Mesendoderm (in vitro differentiated cells): ENCODE measurements around the gene SH3BGR.

Experiments
- DNase-seq: peaks from one replicate; pipeline ENCODE4 v3.0.0; 2013
- H2AK5ac ChIP-seq: 2 replicates; pipeline ENCODE4 v1.6.1; 2013; ENCODE audit warnings: low read length, inconsistent platforms
- H2BK120ac ChIP-seq: 2 replicates; pipeline ENCODE4 v1.6.1; 2013; ENCODE audit warnings: low read depth, mild to moderate bottlenecking, low read length, moderate library complexity, mixed read lengths
- H2BK15ac ChIP-seq: replicated peaks from 2 replicates; pipeline ENCODE4 v1.6.1; 2013; ENCODE audit warnings: low read depth, mild to moderate bottlenecking, moderate library complexity
- H2BK5ac ChIP-seq: 2 replicates; pipeline ENCODE4 v1.6.1; 2013; ENCODE audit warnings: low read length, inconsistent platforms
- H3K18ac ChIP-seq: 2 replicates; pipeline ENCODE4 v1.6.1; 2013; ENCODE audit warnings: mild to moderate bottlenecking, low read length, mixed read lengths
- H3K23ac ChIP-seq: one replicate; pipeline ENCODE4 v1.6.1; 2013; ENCODE audit warnings: low read length
- H3K27ac ChIP-seq: 2 replicates; pipeline ENCODE4 v1.5.1; 2013; ENCODE audit warnings: low read depth, mild to moderate bottlenecking, inconsistent platforms, low read length, moderate library complexity
- H3K27me3 ChIP-seq: 2 replicates; pipeline ENCODE4 v1.6.1; 2013; ENCODE audit warnings: low read length, control low read depth, mild to moderate bottlenecking, inconsistent platforms; ENCODE audit not compliant: insufficient read depth, poor library complexity
- H3K36me3 ChIP-seq: 2 replicates; pipeline ENCODE4 v1.6.1; 2013; ENCODE audit warnings: low read length, inconsistent platforms; ENCODE audit not compliant: control insufficient read depth, insufficient read depth
- H3K4ac ChIP-seq: one replicate; pipeline ENCODE4 v1.6.1; 2013; ENCODE audit warnings: low read depth, mild to moderate bottlenecking, low read length, moderate library complexity
- H3K4me1 ChIP-seq: 2 replicates; pipeline ENCODE4 v1.6.1; 2013; ENCODE audit warnings: low read depth, low read length, inconsistent platforms; ENCODE audit not compliant: control insufficient read depth
- H3K4me2 ChIP-seq: 2 replicates; pipeline ENCODE4 v1.6.1; 2013; ENCODE audit warnings: low read length
- H3K4me3 ChIP-seq: 2 replicates; pipeline ENCODE4 v1.5.1; 2013; ENCODE audit warnings: mild to moderate bottlenecking, low read length
- H3K56ac ChIP-seq: one replicate; pipeline ENCODE4 v1.6.1; 2013; ENCODE audit warnings: low read length
- H3K79me1 ChIP-seq: 2 replicates; pipeline ENCODE4 v1.6.1; 2013; ENCODE audit warnings: low read length, inconsistent platforms
- H3K79me2 ChIP-seq: 2 replicates; pipeline ENCODE4 v1.6.1; 2013; ENCODE audit warnings: mild to moderate bottlenecking, low read length; ENCODE audit not compliant: control insufficient read depth, insufficient read depth
- H3K9ac ChIP-seq: 2 replicates; pipeline ENCODE4 v1.6.1; 2013; ENCODE audit warnings: low read length, inconsistent platforms
- H4K5ac ChIP-seq: one replicate; pipeline ENCODE4 v1.6.1; 2013; ENCODE audit warnings: low read length
- H4K8ac ChIP-seq: one replicate; pipeline ENCODE4 v1.6.1; 2013; ENCODE audit warnings: low read depth, mild to moderate bottlenecking, control low read depth, low read length, moderate library complexity
- WGBS: extraction: QIAGEN DNeasy Blood & Tissue Kit; methylation state at CpG from one replicate; pipeline ENCODE4 v1.1.7; 2013; ENCODE audit warnings: low lambda C conversion rate, missing lambda C conversion rate; ENCODE audit not compliant: insufficient coverage; ENCODE audit errors: extremely low coverage; 5-methylcytosine and 5-hydroxymethylcytosine counted together

Gene SH3BGR

DNA sequence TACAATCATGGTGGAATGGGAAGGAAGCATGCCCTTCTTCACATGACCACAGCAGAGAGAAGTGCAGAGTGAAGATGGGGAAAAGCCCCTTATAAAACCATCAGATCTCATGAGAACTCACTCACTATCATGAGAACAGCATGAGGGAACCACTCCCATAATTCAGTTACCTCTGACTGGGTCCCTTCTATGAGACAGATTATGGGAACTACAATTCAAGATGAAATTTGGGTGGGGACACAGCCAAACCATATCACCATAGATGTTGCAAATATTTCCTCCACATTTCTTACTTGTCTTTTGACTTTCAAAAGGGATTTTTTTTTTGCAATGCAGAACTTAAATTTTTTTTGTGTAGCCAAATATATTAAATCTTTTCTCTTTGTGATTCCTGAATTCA, 14.8 kb downstream of the SH3BGR start:
- Histone ChIP-seq H3K4me1 (no peaks in the 10 kb centered on the region), H2BK15ac (no peak overlapping the region), H3K4ac (no peak overlapping the region), H4K5ac (no peak overlapping the region), H3K56ac (no peak overlapping the region), H3K18ac (no peak overlapping the region), H3K4me3 (no peak overlapping the region), H3K9ac (no peak overlapping the region), H3K23ac (no peak overlapping the region), H2BK5ac (no peak overlapping the region), H3K36me3 (no peaks in the 10 kb centered on the region), H2AK5ac (no peak overlapping the region), H3K79me1 (no peaks in the 10 kb centered on the region), H3K79me2 (no peaks in the 10 kb centered on the region), H4K8ac (no peak overlapping the region), H2BK120ac (no peak overlapping the region), H3K4me2 (no peak overlapping the region), H3K27ac (no peak overlapping the region), H3K27me3 (no peaks in the 10 kb centered on the region)
- no peak for DNase-seq

DNA sequence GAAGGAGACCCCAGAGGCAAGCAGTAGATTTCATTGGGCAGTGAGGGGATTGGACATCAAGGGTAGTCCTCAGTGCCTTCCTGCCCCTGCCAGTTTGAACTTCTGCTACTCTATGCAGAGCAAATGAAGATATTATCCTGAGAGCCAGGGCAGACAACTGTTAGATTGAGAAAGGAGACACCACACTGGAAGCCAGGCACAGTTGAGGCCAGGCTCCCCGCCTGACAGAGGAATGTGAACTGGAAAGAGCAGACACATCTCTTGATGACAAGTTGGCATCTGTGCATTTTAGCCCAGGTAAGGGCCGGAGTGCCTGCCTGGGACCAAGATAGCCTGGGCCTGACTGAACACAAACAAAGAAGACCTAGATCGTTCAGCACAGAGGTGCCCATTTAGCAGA, 16.0 kb downstream of the SH3BGR start:
- H2BK5ac ChIP-seq, result no peak overlapping the region

DNA sequence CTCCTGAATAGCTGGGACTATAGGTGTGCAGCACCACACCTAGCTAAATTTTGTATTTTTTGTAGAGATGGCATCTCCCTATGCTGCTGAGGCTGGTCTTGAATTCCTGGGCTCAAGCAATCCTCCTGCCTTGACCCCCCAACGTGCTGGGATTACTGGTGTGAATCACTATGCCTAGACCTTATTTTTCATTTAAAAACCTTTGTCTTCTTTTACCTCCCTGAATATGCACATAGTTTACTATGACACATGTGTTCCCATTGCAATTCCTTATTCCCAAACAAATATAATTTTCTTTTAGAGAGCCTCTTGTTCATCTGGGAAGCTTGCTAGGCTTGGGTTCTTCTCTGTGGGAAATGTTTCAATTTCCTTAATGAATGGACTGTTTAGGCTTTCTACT, 16.8 kb downstream of the SH3BGR start:
- Histone ChIP-seq H3K9ac (no peak overlapping the region), H3K79me1 (no peaks in the 10 kb centered on the region), H3K4me1 (no peaks in the 10 kb centered on the region), H4K5ac (no peak overlapping the region), H3K18ac (no peak overlapping the region), H3K4me3 (no peak overlapping the region), H2AK5ac (no peak overlapping the region), H3K79me2 (no peaks in the 10 kb centered on the region), H3K27me3 (no peaks in the 10 kb centered on the region), H2BK120ac (no peak overlapping the region), H3K23ac (no peak overlapping the region), H3K4me2 (no peak overlapping the region), H2BK15ac (no peak overlapping the region), H3K56ac (no peak overlapping the region), H2BK5ac (no peak overlapping the region), H3K4ac (no peak overlapping the region), H4K8ac (no peak overlapping the region), H3K36me3 (no peaks in the 10 kb centered on the region), H3K27ac (no peak overlapping the region)
- no CpG with 5 or more reads among the region's 1 CpG for WGBS
- DNase-seq, result no peak

More for the DNA sequence above, 16.0 kb downstream of the SH3BGR start:
- no peak overlapping the region for H4K8ac ChIP-seq
- H3K79me2 ChIP-seq, result no peaks in the 10 kb centered on the region
- H3K4me3 ChIP-seq, result no peak overlapping the region
- no peak overlapping the region for H4K5ac ChIP-seq
- H2AK5ac ChIP-seq, result no peak overlapping the region
- H3K56ac ChIP-seq, result no peak overlapping the region
- no peaks in the 10 kb centered on the region for H3K27me3 ChIP-seq
- H3K36me3 ChIP-seq, result no peaks in the 10 kb centered on the region
- WGBS, result no CpG with 5 or more reads among the region's 3 CpGs
- H3K4me2 ChIP-seq, result no peak overlapping the region
- no peak overlapping the region for H2BK120ac ChIP-seq
- DNase-seq, result no peak
- H3K4me1 ChIP-seq, result no peaks in the 10 kb centered on the region
- no peak overlapping the region for H3K9ac ChIP-seq
- no peaks in the 10 kb centered on the region for H3K79me1 ChIP-seq
- no peak overlapping the region for H3K27ac ChIP-seq
- H3K23ac ChIP-seq, result no peak overlapping the region
- no peak overlapping the region for H3K18ac ChIP-seq
- no peak overlapping the region for H3K4ac ChIP-seq
- H2BK15ac ChIP-seq, result no peak overlapping the region

DNA sequence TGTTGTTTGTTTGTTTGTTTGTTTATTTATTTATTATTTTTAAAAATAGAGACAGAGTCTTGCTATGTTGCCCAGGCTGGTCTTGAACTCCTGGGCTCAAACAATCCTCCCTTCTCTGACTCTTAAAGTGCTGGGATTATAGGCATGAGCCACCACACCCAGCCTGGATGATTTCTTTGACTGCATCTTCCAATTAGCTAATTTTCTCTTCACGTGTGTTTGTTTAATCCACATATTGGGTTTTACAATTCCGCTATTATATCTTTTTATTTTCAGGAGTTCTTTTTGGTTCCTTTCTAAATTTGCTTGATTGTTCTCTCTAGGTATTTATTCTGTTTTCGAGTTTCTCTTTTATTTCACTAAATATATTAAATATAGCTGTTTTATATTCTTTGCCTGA, 19.8 kb downstream of the SH3BGR start:
- no peak overlapping the region for H3K4ac ChIP-seq
- WGBS, result no CpG with 5 or more reads among the region's 3 CpGs
- no peak overlapping the region for H2AK5ac ChIP-seq
- H3K23ac ChIP-seq, result no peak overlapping the region
- H3K79me1 ChIP-seq, result no peaks in the 10 kb centered on the region
- no peak overlapping the region for H4K5ac ChIP-seq
- DNase-seq, result no peak
- no peak overlapping the region for H3K4me2 ChIP-seq
- no peak overlapping the region for H3K56ac ChIP-seq
- H3K18ac ChIP-seq, result no peak overlapping the region
- no peak overlapping the region for H2BK120ac ChIP-seq
- no peaks in the 10 kb centered on the region for H3K4me1 ChIP-seq
- H3K79me2 ChIP-seq, result no peaks in the 10 kb centered on the region
- no peak overlapping the region for H3K9ac ChIP-seq
- no peak overlapping the region for H3K4me3 ChIP-seq
- no peak overlapping the region for H3K27ac ChIP-seq
- no peak overlapping the region for H2BK5ac ChIP-seq
- H3K27me3 ChIP-seq, result no peaks in the 10 kb centered on the region
- H4K8ac ChIP-seq, result no peak overlapping the region
- no peak overlapping the region for H2BK15ac ChIP-seq
- H3K36me3 ChIP-seq, result no peaks in the 10 kb centered on the region

DNA sequence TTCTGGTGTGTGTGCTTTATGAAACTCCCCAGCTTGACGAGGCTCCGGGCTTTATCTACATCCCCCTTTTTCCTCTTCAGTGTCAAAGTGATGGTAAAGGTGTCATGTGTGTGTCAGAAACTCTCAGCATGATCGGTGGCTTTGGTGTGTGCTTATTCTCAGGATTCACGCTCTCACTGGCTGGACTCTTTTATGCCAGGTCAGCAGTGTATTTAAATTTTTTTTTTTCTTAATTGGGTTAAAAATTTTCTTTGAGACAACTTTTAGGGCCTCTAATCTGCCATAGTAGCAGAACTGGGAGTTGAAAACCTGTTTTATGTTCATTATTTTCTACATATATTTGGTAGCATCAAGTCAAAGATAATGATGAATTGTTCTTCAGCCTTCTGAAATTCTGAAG, 21.0 kb downstream of the SH3BGR start:
- DNase-seq, result no peak
- H2AK5ac ChIP-seq, result no peak overlapping the region
- no peak overlapping the region for H3K9ac ChIP-seq
- no peaks in the 10 kb centered on the region for H3K79me1 ChIP-seq
- no peak overlapping the region for H3K23ac ChIP-seq
- no peaks in the 10 kb centered on the region for H3K79me2 ChIP-seq
- H2BK15ac ChIP-seq, result no peak overlapping the region
- H2BK5ac ChIP-seq, result no peak overlapping the region
- no peak overlapping the region for H4K5ac ChIP-seq
- H2BK120ac ChIP-seq, result no peak overlapping the region
- H3K4me3 ChIP-seq, result no peak overlapping the region
- H3K56ac ChIP-seq, result no peak overlapping the region
- no peak overlapping the region for H3K4me2 ChIP-seq
- no peak overlapping the region for H4K8ac ChIP-seq
- no peaks in the 10 kb centered on the region for H3K27me3 ChIP-seq
- no peaks in the 10 kb centered on the region for H3K4me1 ChIP-seq
- no peak overlapping the region for H3K4ac ChIP-seq
- H3K18ac ChIP-seq, result no peak overlapping the region
- H3K36me3 ChIP-seq, result no peaks in the 10 kb centered on the region
- H3K27ac ChIP-seq, result no peak overlapping the region
- no CpG with 5 or more reads among the region's 4 CpGs for WGBS

DNA sequence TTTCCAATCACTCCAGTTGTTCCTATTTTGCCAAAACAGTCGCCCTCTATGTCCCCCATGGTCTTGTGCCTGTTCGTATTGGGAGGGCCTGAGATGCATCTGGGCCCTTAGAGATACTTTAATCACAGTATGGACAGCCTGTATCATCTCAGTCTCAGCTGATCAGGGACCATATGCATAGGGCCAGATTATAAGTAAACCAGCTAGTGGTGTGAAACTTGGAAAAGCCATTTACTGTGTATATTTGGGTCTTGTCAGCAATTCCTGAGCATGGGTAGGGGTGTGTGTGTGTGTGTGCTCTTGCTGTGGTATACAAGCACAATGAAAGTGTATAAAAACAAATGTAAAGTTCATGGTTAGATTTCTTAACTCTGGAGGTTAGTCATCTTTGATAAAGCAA, 22.8 kb downstream of the SH3BGR start:
- WGBS, result no CpG with 5 or more reads among the region's 2 CpGs

More for the DNA sequence above, 22.8 kb downstream of the SH3BGR start:
- no peak overlapping the region for H3K9ac ChIP-seq
- H3K79me2 ChIP-seq, result no peaks in the 10 kb centered on the region
- H3K27ac ChIP-seq, result no peak overlapping the region
- no peak overlapping the region for H2AK5ac ChIP-seq
- H3K4me1 ChIP-seq, result no peaks in the 10 kb centered on the region
- H2BK120ac ChIP-seq, result no peak overlapping the region
- no peak overlapping the region for H3K4me2 ChIP-seq
- no peak overlapping the region for H2BK15ac ChIP-seq
- no peaks in the 10 kb centered on the region for H3K36me3 ChIP-seq
- H3K56ac ChIP-seq, result no peak overlapping the region
- no peak overlapping the region for H2BK5ac ChIP-seq
- no peak overlapping the region for H4K8ac ChIP-seq
- H3K79me1 ChIP-seq, result no peaks in the 10 kb centered on the region
- no peak overlapping the region for H3K4ac ChIP-seq
- H3K23ac ChIP-seq, result no peak overlapping the region
- no peak overlapping the region for H4K5ac ChIP-seq
- no peaks in the 10 kb centered on the region for H3K27me3 ChIP-seq
- no peak for DNase-seq
- H3K18ac ChIP-seq, result no peak overlapping the region
- H3K4me3 ChIP-seq, result no peak overlapping the region
